ENCODE measurements around the gene VSIG10L2.

DNA sequence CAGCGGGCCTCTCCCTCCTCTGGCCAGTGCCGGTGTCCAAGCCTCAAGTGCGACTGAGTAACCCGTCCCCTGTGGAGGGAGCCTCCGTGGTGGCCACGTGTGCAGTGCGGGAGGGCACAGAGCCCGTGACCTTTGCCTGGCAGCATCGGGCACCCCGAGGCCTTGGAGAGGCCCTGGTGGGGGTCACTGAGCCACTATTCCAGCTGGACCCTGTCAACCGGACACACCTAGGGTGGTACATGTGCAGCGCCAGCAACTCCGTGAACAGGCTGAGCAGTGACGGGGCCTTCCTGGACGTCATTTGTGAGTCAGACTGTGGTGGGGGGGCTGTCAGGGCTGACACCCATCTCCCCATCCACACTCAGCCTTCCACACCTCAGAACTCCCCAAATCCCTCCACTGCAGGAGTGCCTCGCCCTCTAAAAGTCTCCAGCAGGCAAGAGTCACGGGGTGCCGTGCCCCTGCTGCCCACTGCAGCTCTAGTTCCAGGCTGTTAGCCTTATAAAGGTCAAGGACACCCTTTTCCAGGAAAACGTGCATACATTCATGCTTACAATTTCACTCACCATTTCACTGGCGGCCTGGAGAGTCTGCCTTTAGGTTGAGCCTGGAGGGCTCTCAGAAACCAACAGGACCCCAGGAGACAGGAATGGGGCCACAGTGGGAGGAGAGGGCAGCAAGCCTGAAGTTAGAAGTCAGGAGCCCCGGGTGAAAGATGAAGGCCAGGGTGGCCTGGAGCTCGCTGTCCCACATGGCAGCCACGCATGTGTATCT is 2.6 kb downstream of the VSIG10L2 start:
- TF ChIP-seq PKNOX1 (IDR thresholded peaks at IDR 0.05) (no peak), FOXM1 (IDR thresholded peaks at IDR 0.05; ENCODE audit: borderline replicate concordance) (no peak), SP1 (IDR thresholded peaks at IDR 0.05) (no peak), ELF4 (IDR thresholded peaks at IDR 0.05) (no peak), ARNT (IDR thresholded peaks at IDR 0.05) (no peak), FOXK2 (IDR thresholded peaks at IDR 0.05) (no peak), BHLHE40 (IDR thresholded peaks at IDR 0.05; ENCODE audit: borderline replicate concordance) (no peak), TARDBP (IDR thresholded peaks at IDR 0.05) (no peak)
